ENCODE measurements around the gene SNX7.

SNX7 gene

DNA sequence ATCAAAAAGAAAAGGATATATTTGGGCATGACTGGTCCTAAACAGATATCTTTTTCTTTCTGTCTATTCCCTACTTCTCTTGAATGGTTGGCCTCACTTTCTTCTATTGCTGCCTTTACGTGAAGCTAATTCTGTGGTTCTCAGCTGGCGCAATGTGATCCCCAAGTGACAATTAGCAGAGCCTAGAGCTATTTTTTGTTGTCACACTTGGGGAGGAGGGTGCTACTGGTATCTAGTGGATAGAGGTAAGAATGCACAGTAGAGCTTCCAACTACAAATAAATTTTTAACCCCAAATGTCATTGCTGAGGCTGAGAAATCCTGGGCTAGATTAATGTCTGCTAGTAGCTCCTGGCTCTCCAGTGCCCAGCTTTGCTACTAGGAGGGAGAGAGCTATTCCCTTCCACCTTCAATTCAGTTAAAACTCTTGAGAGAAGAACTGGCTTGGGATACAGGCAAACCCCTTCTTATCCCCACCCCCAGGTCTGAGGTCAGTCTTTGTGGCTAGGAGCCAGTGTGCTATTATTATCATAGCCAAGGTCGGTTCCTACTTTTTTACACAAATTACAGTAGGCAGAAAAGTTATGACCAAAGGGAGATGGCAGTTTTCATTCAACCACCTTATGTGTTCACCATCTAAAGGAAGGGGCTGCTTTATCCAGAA lies 102.1 kb downstream of the SNX7 start:
- DNase-seq (ENCODE audit: low read depth, low spot score) = no peak
- H3K4me3 ChIP-seq (ENCODE audit: low read length) = no peak overlapping the region
- no CpG with 5 or more reads among the region's 3 CpGs for WGBS (ENCODE audit: insufficient coverage, insufficient read length)

DNA sequence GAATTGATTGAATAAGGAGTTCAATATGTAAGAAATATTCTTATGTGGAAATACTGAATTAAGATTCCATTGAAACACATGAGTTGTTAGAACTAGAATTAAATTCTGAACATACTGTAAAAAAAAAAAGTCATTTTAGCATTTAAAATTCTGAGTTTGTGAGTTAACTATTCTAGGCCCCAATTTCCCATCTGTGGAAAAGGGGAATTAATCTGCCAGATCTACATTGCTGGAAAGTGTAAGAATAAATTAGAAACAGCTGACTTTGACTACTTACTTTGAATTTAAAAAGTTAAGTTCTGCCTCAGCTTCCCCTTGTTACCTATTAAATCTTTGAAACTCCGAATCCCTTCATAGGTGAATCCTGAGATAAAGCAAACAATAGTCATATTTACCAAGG lies 103.0 kb downstream of the SNX7 start:
- no peaks in the 10 kb centered on the region for H3K9me3 ChIP-seq (ENCODE audit: control insufficient read depth, insufficient read depth, low read length)
- no peaks in the 10 kb centered on the region for H3K27me3 ChIP-seq (ENCODE audit: control insufficient read depth, insufficient read depth, low read length)
- no peaks in the 10 kb centered on the region for H3K36me3 ChIP-seq (ENCODE audit: control insufficient read depth, insufficient read depth, low read length)
- no CpG with 5 or more reads among the region's 1 CpG for WGBS (ENCODE audit: insufficient coverage, insufficient read length)
- H3K4me1 ChIP-seq (ENCODE audit: control insufficient read depth, insufficient read depth, low read length) = no peaks in the 10 kb centered on the region
- no peak for DNase-seq (ENCODE audit: low read depth, low spot score)
- no peak overlapping the region for H3K4me3 ChIP-seq (ENCODE audit: low read length)
- H3K27ac ChIP-seq (ENCODE audit: low read length) = no peak overlapping the region

More for the DNA sequence above, 102.1 kb downstream of the SNX7 start:
- Histone ChIP-seq H3K27me3 (ENCODE audit: control insufficient read depth, insufficient read depth, low read length) (no peaks in the 10 kb centered on the region), H3K36me3 (ENCODE audit: control insufficient read depth, insufficient read depth, low read length) (no peaks in the 10 kb centered on the region), H3K4me1 (ENCODE audit: control insufficient read depth, insufficient read depth, low read length) (no peaks in the 10 kb centered on the region), H3K9me3 (ENCODE audit: control insufficient read depth, insufficient read depth, low read length) (no peaks in the 10 kb centered on the region), H3K27ac (ENCODE audit: low read length) (no peak overlapping the region)

DNA sequence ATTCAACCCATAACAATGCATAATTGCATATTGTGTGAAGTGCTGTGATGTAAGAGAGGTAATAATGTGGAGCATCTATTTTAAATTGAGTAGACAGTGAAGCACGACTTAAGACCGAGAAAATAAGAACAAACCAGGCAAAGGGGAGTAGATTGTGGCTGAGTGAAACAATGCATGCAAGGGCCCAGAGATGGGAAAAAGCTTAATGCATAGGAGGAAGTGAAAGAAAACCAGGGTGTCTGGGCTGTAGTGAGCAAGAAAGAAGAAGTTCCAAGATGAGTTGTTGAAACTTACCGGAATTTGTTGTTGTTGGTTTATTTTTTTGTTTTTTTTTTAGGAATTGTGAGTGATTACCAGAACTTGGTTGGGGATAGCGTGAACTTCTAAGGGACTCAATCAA lies 104.7 kb downstream of the SNX7 start:
- H3K36me3 ChIP-seq (ENCODE audit: control insufficient read depth, insufficient read depth, low read length) = no peaks in the 10 kb centered on the region
- H3K27me3 ChIP-seq (ENCODE audit: control insufficient read depth, insufficient read depth, low read length) = no peaks in the 10 kb centered on the region
- no peak overlapping the region for H3K4me3 ChIP-seq (ENCODE audit: low read length)
- no peak overlapping the region for H3K27ac ChIP-seq (ENCODE audit: low read length)
- 100% methylated on average over 1 of the region's 4 CpGs for WGBS (ENCODE audit: insufficient coverage, insufficient read length)
- DNase-seq (ENCODE audit: low read depth, low spot score) = no peak
- H3K4me1 ChIP-seq (ENCODE audit: control insufficient read depth, insufficient read depth, low read length) = no peaks in the 10 kb centered on the region
- H3K9me3 ChIP-seq (ENCODE audit: control insufficient read depth, insufficient read depth, low read length) = no peaks in the 10 kb centered on the region

DNA sequence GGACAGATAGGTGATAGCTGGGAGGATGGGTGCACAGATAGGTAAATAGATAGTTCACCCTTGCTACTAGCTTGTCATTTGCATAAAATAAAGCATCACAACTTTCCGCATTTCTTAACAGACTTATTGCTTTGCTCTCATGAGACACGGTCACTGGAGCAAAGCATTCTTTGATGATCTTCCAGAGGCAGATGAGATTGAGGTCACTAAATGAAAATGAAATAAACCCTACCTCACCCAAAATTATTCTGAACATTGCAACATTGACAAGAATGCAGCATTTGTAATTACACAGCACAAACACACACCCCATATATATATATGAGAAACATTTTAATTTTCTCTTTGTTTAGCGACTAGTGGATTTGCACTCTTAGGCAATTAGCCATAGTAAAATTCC lies 107.6 kb downstream of the SNX7 start:
- DNase-seq (ENCODE audit: low read depth, low spot score) = no peak
- no peak overlapping the region for H3K4me3 ChIP-seq (ENCODE audit: low read length)
- H3K36me3 ChIP-seq (ENCODE audit: control insufficient read depth, insufficient read depth, low read length) = no peaks in the 10 kb centered on the region
- WGBS (ENCODE audit: insufficient coverage, insufficient read length) = no CpG with 5 or more reads among the region's 3 CpGs
- H3K27me3 ChIP-seq (ENCODE audit: control insufficient read depth, insufficient read depth, low read length) = no peaks in the 10 kb centered on the region
- H3K4me1 ChIP-seq (ENCODE audit: control insufficient read depth, insufficient read depth, low read length) = no peaks in the 10 kb centered on the region
- H3K9me3 ChIP-seq (ENCODE audit: control insufficient read depth, insufficient read depth, low read length) = no peaks in the 10 kb centered on the region
- H3K27ac ChIP-seq (ENCODE audit: low read length) = no peak overlapping the region

DNA sequence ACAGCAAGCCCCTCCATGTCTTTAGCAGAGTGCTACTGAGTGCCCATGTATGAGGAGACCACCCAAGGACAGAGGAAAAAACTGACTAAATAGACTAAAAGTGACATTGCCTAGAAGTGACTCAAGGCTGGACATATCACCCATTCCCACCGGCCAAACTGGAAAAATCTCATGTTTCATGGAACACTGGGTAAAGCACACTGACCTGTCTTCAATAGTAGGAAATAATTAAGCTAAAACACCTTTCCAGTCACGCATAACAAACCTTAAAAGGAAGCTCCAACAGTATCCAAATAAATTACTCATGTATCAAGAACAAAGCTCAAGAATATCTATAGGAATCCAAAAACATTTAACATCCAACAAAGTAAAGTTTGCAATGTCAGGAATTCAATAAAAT lies 120.4 kb downstream of the SNX7 start:
- no peak for DNase-seq (ENCODE audit: low read depth, low spot score)
- no CpG with 5 or more reads among the region's 2 CpGs for WGBS (ENCODE audit: insufficient coverage, insufficient read length)
- no peaks in the 10 kb centered on the region for H3K9me3 ChIP-seq (ENCODE audit: control insufficient read depth, insufficient read depth, low read length)

DNA sequence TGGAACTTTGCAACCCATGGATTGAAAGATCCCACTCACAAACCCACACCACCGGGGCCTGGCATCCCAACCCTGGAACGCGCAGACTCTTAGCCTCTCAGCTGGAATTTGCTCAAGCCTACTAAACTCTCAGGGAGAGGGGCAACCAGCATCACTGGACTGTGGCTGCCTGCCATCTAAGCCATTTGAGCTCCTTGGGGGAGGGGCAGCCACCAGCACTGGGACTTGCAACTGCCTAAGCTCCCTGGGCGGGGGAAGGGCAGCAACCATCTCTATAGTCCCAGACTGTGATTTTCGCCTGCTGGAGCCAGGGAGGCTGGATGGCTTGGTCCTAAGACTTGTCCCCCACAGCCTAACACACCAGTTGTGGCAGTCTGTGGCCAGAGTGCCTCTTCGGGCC lies 122.3 kb downstream of the SNX7 start:
- peak; percentile 2 for DNase-seq (ENCODE audit: low read depth, low spot score)
- no CpG with 5 or more reads among the region's 6 CpGs for WGBS (ENCODE audit: insufficient coverage, insufficient read length)
- H3K36me3 ChIP-seq (ENCODE audit: control insufficient read depth, insufficient read depth, low read length) = no peaks in the 10 kb centered on the region

More for the DNA sequence above, 120.4 kb downstream of the SNX7 start:
- H3K4me3 ChIP-seq (ENCODE audit: low read length) = no peak overlapping the region
- no peaks in the 10 kb centered on the region for H3K36me3 ChIP-seq (ENCODE audit: control insufficient read depth, insufficient read depth, low read length)
- H3K4me1 ChIP-seq (ENCODE audit: control insufficient read depth, insufficient read depth, low read length) = no peaks in the 10 kb centered on the region
- H3K27me3 ChIP-seq (ENCODE audit: control insufficient read depth, insufficient read depth, low read length) = no peaks in the 10 kb centered on the region
- no peak overlapping the region for H3K27ac ChIP-seq (ENCODE audit: low read length)

DNA sequence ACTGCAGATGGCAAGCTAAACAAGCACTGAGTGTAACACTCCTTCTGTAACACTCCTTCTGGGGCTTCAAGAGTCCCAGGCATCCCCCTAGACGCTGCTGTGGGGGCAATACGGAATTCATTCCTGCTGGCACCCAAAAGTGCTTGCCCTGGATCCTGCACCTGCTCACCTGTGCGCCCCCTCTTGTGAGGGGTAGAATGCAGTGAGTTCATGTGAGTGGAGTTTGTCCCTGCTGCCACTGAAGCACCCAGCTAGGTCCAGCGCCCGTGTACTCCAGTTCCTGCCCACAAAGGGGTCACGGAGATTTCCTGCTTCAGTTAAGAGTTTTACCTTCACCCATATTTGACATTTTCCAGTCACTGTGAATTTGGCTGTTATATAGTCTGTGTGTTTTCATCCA lies 130.0 kb downstream of the SNX7 start:
- Histone ChIP-seq H3K4me1 (ENCODE audit: control insufficient read depth, insufficient read depth, low read length) (no peaks in the 10 kb centered on the region), H3K9me3 (ENCODE audit: control insufficient read depth, insufficient read depth, low read length) (no peaks in the 10 kb centered on the region), H3K27ac (ENCODE audit: low read length) (no peak overlapping the region), H3K27me3 (ENCODE audit: control insufficient read depth, insufficient read depth, low read length) (no peaks in the 10 kb centered on the region), H3K4me3 (ENCODE audit: low read length) (no peak overlapping the region), H3K36me3 (ENCODE audit: control insufficient read depth, insufficient read depth, low read length) (no peaks in the 10 kb centered on the region)
- DNase-seq (ENCODE audit: low read depth, low spot score) = no peak
- WGBS (ENCODE audit: insufficient coverage, insufficient read length) = no CpG with 5 or more reads among the region's 6 CpGs

More for the DNA sequence above, 122.3 kb downstream of the SNX7 start:
- no peaks in the 10 kb centered on the region for H3K9me3 ChIP-seq (ENCODE audit: control insufficient read depth, insufficient read depth, low read length)
- H3K4me1 ChIP-seq (ENCODE audit: control insufficient read depth, insufficient read depth, low read length) = no peaks in the 10 kb centered on the region
- no peak overlapping the region for H3K4me3 ChIP-seq (ENCODE audit: low read length)
- no peaks in the 10 kb centered on the region for H3K27me3 ChIP-seq (ENCODE audit: control insufficient read depth, insufficient read depth, low read length)
- no peak overlapping the region for H3K27ac ChIP-seq (ENCODE audit: low read length)

DNA sequence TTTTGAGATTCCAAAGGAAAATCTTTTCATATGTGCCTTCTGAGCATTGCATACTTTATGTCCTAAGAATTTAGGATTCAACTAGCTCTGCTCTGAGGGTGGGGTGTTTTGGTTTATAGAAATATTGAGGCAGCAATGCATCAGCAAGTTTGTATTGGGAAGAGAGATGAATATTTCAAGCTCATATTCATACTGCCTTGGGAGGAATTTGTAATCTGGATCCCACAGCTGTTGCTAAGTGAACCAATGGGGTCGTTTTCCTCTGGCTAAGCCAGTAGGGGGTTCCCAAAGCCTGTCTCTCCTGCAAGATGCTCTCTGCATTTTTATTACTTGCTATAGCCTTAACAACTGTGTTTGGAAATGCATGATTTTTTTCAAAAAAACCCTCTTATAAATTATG lies 130.6 kb downstream of the SNX7 start:
- Histone ChIP-seq H3K9me3 (ENCODE audit: control insufficient read depth, insufficient read depth, low read length) (no peaks in the 10 kb centered on the region), H3K4me3 (ENCODE audit: low read length) (no peak overlapping the region), H3K27ac (ENCODE audit: low read length) (no peak overlapping the region), H3K36me3 (ENCODE audit: control insufficient read depth, insufficient read depth, low read length) (no peaks in the 10 kb centered on the region), H3K27me3 (ENCODE audit: control insufficient read depth, insufficient read depth, low read length) (no peaks in the 10 kb centered on the region), H3K4me1 (ENCODE audit: control insufficient read depth, insufficient read depth, low read length) (no peaks in the 10 kb centered on the region)
- no peak for DNase-seq (ENCODE audit: low read depth, low spot score)
- no CpG with 5 or more reads among the region's 1 CpG for WGBS (ENCODE audit: insufficient coverage, insufficient read length)

DNA sequence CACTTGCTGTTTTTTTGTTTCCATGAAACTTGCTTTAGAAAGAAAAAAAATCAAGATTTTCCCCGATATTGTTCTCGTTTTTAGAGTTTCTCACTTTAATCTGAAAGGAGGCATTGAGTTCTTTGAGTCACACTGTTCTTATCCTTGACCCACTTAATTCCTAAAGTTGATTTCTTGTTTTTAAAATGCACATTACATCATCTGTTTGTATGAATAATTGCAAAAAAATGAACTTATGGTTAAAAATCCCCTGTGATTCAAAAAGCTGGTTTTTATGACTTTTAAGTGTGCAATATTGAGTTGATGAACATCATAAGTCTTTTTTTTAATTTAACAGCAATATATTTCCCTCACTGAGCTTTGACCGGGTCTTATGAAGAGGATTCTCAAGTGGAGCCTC lies 131.6 kb downstream of the SNX7 start:
- H3K4me3 ChIP-seq (ENCODE audit: low read length) = no peak overlapping the region
- DNase-seq (ENCODE audit: low read depth, low spot score) = no peak
- WGBS (ENCODE audit: insufficient coverage, insufficient read length) = no CpG with 5 or more reads among the region's 3 CpGs
- H3K27me3 ChIP-seq (ENCODE audit: control insufficient read depth, insufficient read depth, low read length) = no peaks in the 10 kb centered on the region
- no peaks in the 10 kb centered on the region for H3K4me1 ChIP-seq (ENCODE audit: control insufficient read depth, insufficient read depth, low read length)
- no peaks in the 10 kb centered on the region for H3K9me3 ChIP-seq (ENCODE audit: control insufficient read depth, insufficient read depth, low read length)
- no peaks in the 10 kb centered on the region for H3K36me3 ChIP-seq (ENCODE audit: control insufficient read depth, insufficient read depth, low read length)
- no peak overlapping the region for H3K27ac ChIP-seq (ENCODE audit: low read length)

DNA sequence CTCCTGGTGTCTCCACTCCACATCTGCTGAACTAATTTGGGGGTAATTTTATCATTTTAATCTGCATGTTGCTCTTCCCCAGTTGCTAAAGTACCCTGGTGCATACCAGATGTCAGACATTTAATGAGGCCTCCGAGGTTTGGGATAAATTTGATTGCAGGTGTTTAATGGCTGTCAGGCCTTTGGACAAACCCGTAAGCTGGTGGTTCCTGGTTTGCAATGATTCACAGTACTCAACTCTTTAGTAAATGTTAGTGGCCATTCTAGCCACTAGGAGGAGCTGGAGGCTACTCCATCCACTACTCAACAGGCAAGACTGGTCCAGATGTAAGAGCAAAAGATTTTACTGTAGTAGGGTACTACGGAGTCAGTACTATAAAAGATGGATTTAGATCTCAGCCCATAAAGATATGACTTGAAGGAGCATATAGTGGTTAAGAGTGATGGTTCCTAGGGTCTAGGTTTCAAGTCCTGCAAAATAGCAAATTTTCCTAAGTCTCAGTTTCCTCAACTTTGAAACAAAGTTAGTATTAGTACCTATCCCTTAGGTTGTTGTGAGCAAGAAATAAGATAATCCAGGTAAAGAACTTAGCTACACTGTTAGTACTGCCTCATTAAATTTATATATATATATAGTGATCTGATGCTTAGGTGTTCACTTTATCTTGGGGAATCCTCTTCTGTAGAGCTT lies 132.8 kb downstream of the SNX7 start:
- peak; percentile 52 for DNase-seq (ENCODE audit: low read depth, low spot score)
- no peak overlapping the region for H3K27ac ChIP-seq (ENCODE audit: low read length)
- H3K9me3 ChIP-seq (ENCODE audit: control insufficient read depth, insufficient read depth, low read length) = no peaks in the 10 kb centered on the region
- H3K4me1 ChIP-seq (ENCODE audit: control insufficient read depth, insufficient read depth, low read length) = no peaks in the 10 kb centered on the region
- H3K4me3 ChIP-seq (ENCODE audit: low read length) = no peak overlapping the region
- WGBS (ENCODE audit: insufficient coverage, insufficient read length) = no CpG with 5 or more reads among the region's 3 CpGs
- no peaks in the 10 kb centered on the region for H3K36me3 ChIP-seq (ENCODE audit: control insufficient read depth, insufficient read depth, low read length)
- no peaks in the 10 kb centered on the region for H3K27me3 ChIP-seq (ENCODE audit: control insufficient read depth, insufficient read depth, low read length)

DNA sequence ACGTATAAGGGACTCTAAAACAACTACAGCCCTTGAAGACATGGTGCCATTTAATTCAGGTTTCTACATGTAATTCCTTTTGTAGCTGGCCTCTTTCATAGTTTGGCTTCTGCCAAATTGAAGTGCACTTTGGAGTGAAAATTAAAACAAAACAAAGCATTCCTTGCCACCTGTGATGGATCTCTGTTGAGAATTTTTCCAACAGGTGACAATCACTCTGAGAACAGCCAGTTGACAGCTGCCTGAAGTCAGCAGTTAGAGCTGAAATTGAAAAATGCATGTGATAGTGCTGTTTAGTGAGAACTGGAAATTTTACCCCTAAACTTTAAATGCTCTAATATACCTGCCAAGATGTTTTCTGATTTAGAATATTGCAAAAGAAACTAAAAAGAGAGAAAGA lies 134.5 kb downstream of the SNX7 start:
- Histone ChIP-seq H3K36me3 (ENCODE audit: control insufficient read depth, insufficient read depth, low read length) (no peaks in the 10 kb centered on the region), H3K27me3 (ENCODE audit: control insufficient read depth, insufficient read depth, low read length) (no peaks in the 10 kb centered on the region), H3K9me3 (ENCODE audit: control insufficient read depth, insufficient read depth, low read length) (no peaks in the 10 kb centered on the region), H3K4me3 (ENCODE audit: low read length) (no peak overlapping the region), H3K4me1 (ENCODE audit: control insufficient read depth, insufficient read depth, low read length) (no peaks in the 10 kb centered on the region), H3K27ac (ENCODE audit: low read length) (no peak overlapping the region)
- no CpG with 5 or more reads among the region's 1 CpG for WGBS (ENCODE audit: insufficient coverage, insufficient read length)
- no peak for DNase-seq (ENCODE audit: low read depth, low spot score)
